Common myeloid progenitor, CD34-positive (primary cell): ENCODE measurements around the gene PPFIA4.

ENCODE experiments used
- CTCF ChIA-PET: fragments of 350-600 bp; sonication (Branson Sonifier 250); formaldehyde crosslinking; loops from one replicate; lab custom pipeline; 2021; ENCODE audit warnings: antibody characterized with exemption; lab: Charles Lee
- POLR2A ChIA-PET: fragments of 350-600 bp; sonication (Branson Sonifier 250); formaldehyde crosslinking; loops from one replicate; lab custom pipeline; 2021; ENCODE audit warnings: antibody characterized with exemption; lab: Charles Lee
- DNase-seq, 3 donors: peaks; one replicate each; pipeline versions ENCODE4 v3.0.0 to v3.0.0-alpha.2; 2013
- H3K27ac ChIP-seq, 2 experiments: 1 replicate in 1 of 2; 2 replicates in 1 of 2; pipeline ENCODE4 v1.7.0; 2013; ENCODE audit warnings: inconsistent platforms in 2 of 2, low read length in 2 of 2, mild to moderate bottlenecking in 2 of 2, low read depth in 1 of 2, moderate library complexity in 1 of 2; ENCODE audit not compliant: severe bottlenecking in 2 of 2, insufficient read depth in 1 of 2, poor library complexity in 1 of 2
- H3K27me3 ChIP-seq, 5 experiments: replicated peaks in 2 of 5; 1 replicate in 3 of 5; 2 replicates in 2 of 5; pipeline versions ENCODE4 v1.6.1 to v1.7.0; 2013; ENCODE audit warnings: low read length in 4 of 5, mild to moderate bottlenecking in 2 of 5, moderate library complexity in 2 of 5, inconsistent platforms in 1 of 5; ENCODE audit not compliant: insufficient read depth in 5 of 5, control insufficient read depth in 4 of 5
- H3K36me3 ChIP-seq, 4 experiments: 1 replicate in 2 of 4; 2 replicates in 2 of 4; pipeline versions ENCODE4 v1.6.1 to v1.7.0; 2013; ENCODE audit warnings: low read length in 3 of 4, control low read depth in 1 of 4, mild to moderate bottlenecking in 1 of 4; ENCODE audit not compliant: control insufficient read depth in 4 of 4, insufficient read depth in 4 of 4
- H3K4me1 ChIP-seq, 4 experiments: 1 replicate in 3 of 4; 2 replicates in 1 of 4; pipeline versions ENCODE4 v1.6.1 to v1.7.1; 2013; ENCODE audit warnings: low read length in 3 of 4, mild to moderate bottlenecking in 3 of 4, control low read depth in 1 of 4, inconsistent platforms in 1 of 4, moderate library complexity in 1 of 4; ENCODE audit not compliant: control insufficient read depth in 4 of 4, insufficient read depth in 4 of 4; ENCODE audit errors: control extremely low read depth in 1 of 4
- H3K4me3 ChIP-seq, 7 experiments: 1 replicate in 4 of 7; 2 replicates in 3 of 7; pipeline versions ENCODE4 v1.5.1 to v1.7.0; 2013; ENCODE audit warnings: mild to moderate bottlenecking in 7 of 7, low read length in 6 of 7, moderate library complexity in 6 of 7, inconsistent platforms in 2 of 7, low read depth in 2 of 7, control low read depth in 1 of 7; ENCODE audit not compliant: insufficient read depth in 4 of 7, control insufficient read depth in 1 of 7; ENCODE audit errors: extremely low read depth in 1 of 7
- H3K9me3 ChIP-seq, 5 experiments: 1 replicate in 4 of 5; 2 replicates in 1 of 5; pipeline versions ENCODE4 v1.6.1 to v1.7.1; 2013; ENCODE audit warnings: low read length in 4 of 5, mild to moderate bottlenecking in 2 of 5, inconsistent platforms in 1 of 5, low read depth in 1 of 5, moderate library complexity in 1 of 5; ENCODE audit not compliant: control insufficient read depth in 4 of 5, insufficient read depth in 2 of 5; ENCODE audit errors: control extremely low read depth in 1 of 5
- WGBS: methylation state at CpG from one replicate; pipeline ENCODE4 v1.1.5; 2013; ENCODE audit not compliant: insufficient coverage; 5-methylcytosine and 5-hydroxymethylcytosine counted together

Gene PPFIA4

DNA sequence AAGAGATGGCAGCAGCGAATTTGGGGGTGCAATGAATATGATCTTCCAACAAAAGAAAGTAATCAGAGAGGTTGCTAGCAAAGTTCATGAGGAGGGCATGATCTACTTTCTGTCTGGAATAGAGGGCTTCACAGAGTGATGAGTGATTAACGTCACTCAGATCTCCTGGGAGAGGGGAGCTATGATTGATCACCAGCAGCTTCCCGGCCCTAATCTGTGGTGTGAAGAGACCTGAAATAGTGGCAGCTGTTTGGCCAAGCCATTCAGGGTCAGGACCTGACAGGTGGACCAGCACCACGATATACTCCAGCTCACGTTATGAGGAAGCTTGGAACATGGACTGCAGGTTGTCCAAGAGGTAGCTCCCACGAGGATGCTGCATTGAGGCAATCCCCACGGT, 39.0 kb upstream of the PPFIA4 start:
- no peaks in the 10 kb centered on the region for H3K36me3 ChIP-seq
- WGBS = 98% methylated on average over 7 of the region's 7 CpGs
- H3K4me3 ChIP-seq = no peak overlapping the region
- peaks cover 0 to 16% (median 5%) of the 10 kb centered on the region in 4 experiments for H3K4me1 ChIP-seq
- H3K27me3 ChIP-seq = no peaks in the 10 kb centered on the region
- no peaks in the 10 kb centered on the region for H3K9me3 ChIP-seq
- no peak for DNase-seq
- H3K27ac ChIP-seq = no peak overlapping the region
- POLR2A ChIA-PET = no interaction called here
- CTCF ChIA-PET = interaction anchor here (0.7 to 1.6 kb wide), 5 partner anchors 9 to 19 kb away, joined by 3 to 6 read pairs (median 3); no protein-coding TSS in a partner anchor

- WGBS = 78% methylated on average over 5 of the region's 5 CpGs
- H3K9me3 ChIP-seq = no peaks in the 10 kb centered on the region
- H3K4me1 ChIP-seq = peaks cover 0 to 16% (median 5%) of the 10 kb centered on the region in 4 experiments
- H3K27ac ChIP-seq = no peak overlapping the region
- ChIA-PET CTCF (interaction anchor here (0.7 to 1.6 kb wide), 8 partner anchors 9 to 20 kb away, joined by 3 to 6 read pairs (median 3); no protein-coding TSS in a partner anchor), POLR2A (no interaction called here)
- peak in 1 of 3 donors; percentile 10 for DNase-seq
- H3K36me3 ChIP-seq = no peaks in the 10 kb centered on the region
- H3K4me3 ChIP-seq = no peak overlapping the region
- no peaks in the 10 kb centered on the region for H3K27me3 ChIP-seq
Measured at GRCh38 chr1:202987922-202988583, 38.2 kb upstream of the PPFIA4 start.

- Histone ChIP-seq H3K36me3 (no peaks in the 10 kb centered on the region), H3K27me3 (no peaks in the 10 kb centered on the region), H3K4me3 (no peak overlapping the region), H3K9me3 (no peaks in the 10 kb centered on the region), H3K27ac (no peak overlapping the region), H3K4me1 (peaks cover 0 to 16% (median 5%) of the 10 kb centered on the region in 4 experiments)
- no peak for DNase-seq
- ChIA-PET POLR2A (interaction anchor here (1.0 kb wide), 1 partner anchor 46 kb away, joined by 3 read pairs; no protein-coding TSS in a partner anchor), CTCF (interaction anchor here (0.6 to 1.7 kb wide), 5 partner anchors 9 to 790 kb away, joined by 3 to 7 read pairs (median 4); no protein-coding TSS in a partner anchor)
- WGBS = no CpG with 5 or more reads among the region's 2 CpGs
Measured at GRCh38 chr1:202989879-202990278, 36.4 kb upstream of the PPFIA4 start.

DNA sequence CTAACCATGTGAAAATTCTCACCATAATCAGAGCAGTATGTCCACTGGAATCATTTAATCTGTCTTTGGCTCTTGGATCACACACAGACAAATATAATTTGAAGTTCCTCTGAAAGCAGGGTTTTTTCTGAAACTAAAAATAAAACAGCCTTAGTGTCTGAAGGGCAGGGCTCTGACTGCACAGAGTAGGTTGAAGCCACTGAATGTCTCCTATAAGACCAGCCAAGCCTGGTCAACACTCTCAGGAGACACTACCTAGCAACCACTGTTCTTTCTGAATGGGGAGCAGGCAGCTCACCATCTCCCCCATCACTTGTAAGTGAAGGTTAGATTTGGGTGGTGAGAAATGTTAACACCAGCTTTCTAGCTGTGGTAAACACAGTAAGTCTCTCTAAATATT, 35.2 kb upstream of the PPFIA4 start:
- Histone ChIP-seq H3K9me3 (no peaks in the 10 kb centered on the region), H3K27ac (no peak overlapping the region), H3K36me3 (no peaks in the 10 kb centered on the region), H3K4me1 (peaks cover 0 to 16% (median 5%) of the 10 kb centered on the region in 4 experiments), H3K4me3 (no peak overlapping the region), H3K27me3 (no peaks in the 10 kb centered on the region)
- DNase-seq = no peak
- ChIA-PET CTCF (interaction anchor here (1.7 kb wide), 1 partner anchor 8 kb away, joined by 7 read pairs; no protein-coding TSS in a partner anchor), POLR2A (no interaction called here)

- Histone ChIP-seq H3K36me3 (no peaks in the 10 kb centered on the region), H3K27ac (no peak overlapping the region), H3K4me3 (no peak overlapping the region), H3K4me1 (peaks cover 4 to 15% (median 7%) of the 10 kb centered on the region in 4 experiments), H3K27me3 (no peaks in the 10 kb centered on the region), H3K9me3 (no peaks in the 10 kb centered on the region)
- WGBS = 54% methylated on average over 3 of the region's 3 CpGs
- ChIA-PET CTCF (interaction anchor here (0.6 to 2.6 kb wide), 10 partner anchors 9 to 143 kb away, joined by 3 to 9 read pairs (median 3); no protein-coding TSS in a partner anchor), POLR2A (interaction anchor here (0.5 kb wide), 1 partner anchor 234 kb away, joined by 3 read pairs; no protein-coding TSS in a partner anchor)
- DNase-seq = no peak
Measured at GRCh38 chr1:202994756-202995155, 31.5 kb upstream of the PPFIA4 start.

GRCh38 chr1:202998836-202999750, 27.2 kb upstream of the PPFIA4 start:
- ChIA-PET POLR2A (no interaction called here), CTCF (interaction anchor here (0.7 to 3.0 kb wide), 25 partner anchors 8 to 272 kb away, joined by 3 to 18 read pairs (median 3); partner anchors contain the start of genes CYB5R1, KLHL12 and TMEM183A)
- 44% methylated on average over 14 of the region's 14 CpGs for WGBS
- Histone ChIP-seq H3K4me1 (peaks cover 4 to 16% (median 10%) of the 10 kb centered on the region in 4 experiments), H3K36me3 (no peaks in the 10 kb centered on the region), H3K27me3 (no peaks in the 10 kb centered on the region), H3K4me3 (peak overlapping the region in 6 of 7 experiments; percentile 37 to 68 (median 50)), H3K27ac (peak overlapping the region in 1 of 2 experiments; percentile 49), H3K9me3 (no peaks in the 10 kb centered on the region)
- peak; percentile 74 to 88 (median 85) for DNase-seq
